ENCODE measurements around the gene TUBB2B.
"Not testable (repeated sequence)": the region's sequence is repeated elsewhere in the genome, so short reads cannot be mapped to it uniquely, and the experiment has no call there.

The TUBB2B gene

DNA sequence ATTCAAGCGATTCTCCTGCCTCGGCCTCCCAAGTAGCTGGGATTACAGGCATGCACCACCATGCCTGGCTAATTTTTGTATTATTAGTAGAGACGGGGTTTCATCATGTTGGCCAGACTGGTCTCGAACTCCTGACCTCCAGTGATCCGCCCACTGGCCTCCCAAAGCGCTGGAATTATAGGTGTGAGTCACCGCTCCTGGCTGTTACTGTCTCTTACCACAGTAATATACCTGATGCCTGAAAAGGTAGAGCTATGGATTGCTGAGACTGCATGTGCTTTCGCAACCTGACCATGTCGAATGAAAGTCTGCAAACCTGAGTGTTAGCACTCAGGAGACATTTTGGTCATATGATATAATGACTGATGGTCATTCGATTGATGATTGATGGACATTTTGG is 38.3 kb downstream of the TUBB2B start:
- DNase-seq: not testable (repeated sequence)

DNA sequence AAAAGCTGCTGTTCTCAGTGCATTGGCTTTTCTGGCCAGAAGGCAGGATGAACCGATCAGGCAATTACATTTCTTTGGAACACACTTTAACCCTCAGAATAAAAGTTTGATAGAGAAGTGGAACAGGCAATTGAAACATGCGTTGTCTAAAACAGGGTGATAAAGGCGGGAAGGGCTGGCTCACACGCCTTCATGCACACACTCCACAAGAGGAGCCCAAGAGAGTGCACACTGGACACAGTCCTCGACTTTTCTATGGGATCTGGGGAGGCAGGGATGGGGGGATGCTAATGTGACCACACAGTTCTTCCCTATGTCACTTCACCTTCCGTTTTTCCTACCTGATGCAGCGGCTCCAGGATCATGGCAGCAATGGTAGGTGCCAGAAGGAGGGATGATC is 39.2 kb downstream of the TUBB2B start:
- DNase-seq: no peak

DNA sequence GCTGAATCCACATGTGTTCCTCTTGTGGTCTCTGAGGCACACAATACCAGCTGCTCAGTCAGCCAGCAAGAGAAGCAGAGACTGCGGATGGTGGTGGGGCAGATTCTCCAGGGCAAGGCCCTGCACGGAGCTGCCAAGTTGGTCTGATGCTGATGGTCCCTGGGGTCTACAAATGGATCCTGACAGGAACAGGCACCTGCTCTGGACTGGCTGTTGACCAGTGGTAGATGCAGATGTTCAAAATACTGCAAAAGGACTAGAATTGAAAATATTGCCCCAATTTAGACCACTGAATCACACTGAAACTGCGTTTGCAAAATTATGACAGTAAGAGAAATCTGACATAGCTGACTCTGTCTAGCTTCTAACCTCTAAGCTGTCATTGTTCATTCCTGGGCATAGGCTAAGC is 40.5 kb downstream of the TUBB2B start:
- DNase-seq: no peak

DNA sequence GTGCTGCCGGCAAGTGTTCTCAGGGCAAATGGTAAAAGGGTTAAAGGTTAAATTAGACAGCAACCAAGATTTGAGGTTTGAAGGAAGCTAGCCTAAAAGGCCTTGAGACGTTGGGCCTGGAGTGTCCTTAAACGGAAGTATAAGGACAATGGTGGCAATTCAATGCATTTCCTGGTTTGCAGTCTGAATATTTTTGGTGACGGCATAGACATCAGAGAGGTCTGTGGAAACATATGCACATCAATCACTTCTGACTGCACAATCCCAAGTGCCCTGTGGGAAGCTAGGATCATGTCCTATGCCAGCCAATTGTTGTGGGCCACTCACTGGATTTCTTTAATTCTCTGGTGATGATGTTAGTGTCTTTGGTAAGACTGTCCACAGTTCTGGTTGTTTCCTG is 44.4 kb downstream of the TUBB2B start:
- no peak for DNase-seq

DNA sequence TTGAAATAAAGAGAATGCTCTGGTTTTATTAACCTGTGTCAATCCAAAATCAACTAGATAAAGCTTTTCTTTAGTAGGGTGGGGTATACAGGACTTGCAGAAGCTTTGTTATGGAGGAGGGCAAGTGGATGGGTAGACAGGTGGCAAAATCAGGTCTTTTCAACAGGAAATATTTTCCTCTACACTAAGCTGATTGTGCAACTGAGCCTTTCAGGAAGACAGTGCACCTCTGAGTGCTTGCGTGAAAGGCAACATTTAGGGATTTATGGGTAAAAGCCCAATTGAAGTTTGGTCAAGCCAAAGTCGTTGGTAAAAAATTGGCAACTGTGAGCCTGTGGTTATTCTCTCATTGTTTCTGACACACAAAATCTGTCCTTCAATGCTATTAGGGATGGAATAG is 46.3 kb downstream of the TUBB2B start:
- no peak for DNase-seq

DNA sequence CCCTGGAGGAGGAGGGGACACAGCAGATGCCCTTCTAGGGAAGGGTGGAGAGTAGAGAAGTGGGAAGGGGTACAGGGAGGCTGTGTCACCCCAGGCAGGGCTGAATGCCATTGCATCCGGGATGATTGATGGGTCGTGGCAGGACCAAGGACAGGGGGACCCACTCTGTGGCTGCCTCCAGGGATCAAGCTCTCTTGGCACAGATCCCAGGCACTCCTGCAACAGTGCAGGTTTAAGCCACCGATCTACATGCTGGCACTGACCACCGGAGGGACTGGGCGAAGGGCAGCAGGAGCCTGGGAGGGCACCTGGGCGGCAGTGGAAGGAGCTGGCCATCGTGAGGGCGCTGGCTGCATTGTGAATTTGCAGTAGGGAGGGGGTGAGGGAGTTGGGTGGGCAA is 47.5 kb downstream of the TUBB2B start:
- not testable (repeated sequence) for DNase-seq

DNA sequence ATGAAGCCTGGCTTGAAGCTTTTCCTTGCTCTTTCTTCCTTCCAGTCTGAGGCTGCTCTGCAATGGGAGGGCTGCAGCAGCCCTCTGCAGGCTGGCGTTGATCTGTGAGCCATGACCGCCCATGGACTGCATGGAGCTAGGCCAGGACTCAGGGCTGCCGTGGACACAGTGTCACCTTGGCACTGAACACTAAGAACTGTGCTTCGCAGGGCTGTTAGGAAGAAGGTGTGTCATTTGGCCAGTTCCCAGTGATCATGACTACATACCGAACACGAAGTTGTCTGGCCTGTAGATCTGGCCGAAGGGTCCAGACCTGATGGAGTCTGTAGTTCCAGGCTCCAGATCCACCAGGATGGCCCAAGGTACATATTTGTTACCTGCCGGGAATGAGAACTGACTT is 48.8 kb downstream of the TUBB2B start:
- not testable (repeated sequence) for DNase-seq

DNA sequence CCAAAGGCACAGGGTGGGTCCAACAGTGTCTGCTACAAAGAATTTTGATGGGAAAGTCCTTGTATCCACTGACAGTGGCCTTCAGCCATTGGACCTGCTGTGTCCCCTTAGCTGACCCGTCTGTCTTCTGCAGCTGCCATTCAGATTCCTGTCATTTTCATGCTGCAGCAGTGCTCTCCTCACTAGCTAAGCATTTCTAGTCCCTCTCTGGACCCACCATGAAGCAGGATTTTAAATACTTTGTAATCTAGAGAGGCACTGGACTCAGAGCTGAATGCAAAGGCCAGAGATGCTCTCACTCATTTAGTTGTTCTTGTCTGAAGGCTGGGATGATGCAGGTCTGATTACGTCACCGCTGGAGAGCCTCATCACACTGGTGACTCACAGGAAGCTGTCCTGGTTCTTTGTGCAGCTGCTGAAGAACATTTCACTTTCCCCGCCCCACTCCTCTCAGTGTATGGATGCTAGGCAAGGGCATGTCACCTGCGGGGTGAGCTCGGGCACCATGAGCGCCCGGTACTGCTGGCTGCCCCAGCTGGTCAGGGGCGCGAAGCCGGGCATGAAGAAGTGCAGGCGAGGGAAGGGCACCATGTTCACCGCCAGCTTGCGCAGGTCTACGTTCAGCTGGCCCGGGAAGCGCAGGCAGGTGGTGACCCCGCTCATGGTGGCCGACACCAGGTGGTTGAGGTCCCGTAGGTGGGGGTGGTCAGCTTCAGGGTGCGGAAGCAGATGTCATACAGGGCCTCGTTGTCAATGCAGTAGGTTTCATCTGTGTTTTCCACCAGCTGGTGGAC is 50.7 kb downstream of the TUBB2B start:
- no peak for DNase-seq

DNA sequence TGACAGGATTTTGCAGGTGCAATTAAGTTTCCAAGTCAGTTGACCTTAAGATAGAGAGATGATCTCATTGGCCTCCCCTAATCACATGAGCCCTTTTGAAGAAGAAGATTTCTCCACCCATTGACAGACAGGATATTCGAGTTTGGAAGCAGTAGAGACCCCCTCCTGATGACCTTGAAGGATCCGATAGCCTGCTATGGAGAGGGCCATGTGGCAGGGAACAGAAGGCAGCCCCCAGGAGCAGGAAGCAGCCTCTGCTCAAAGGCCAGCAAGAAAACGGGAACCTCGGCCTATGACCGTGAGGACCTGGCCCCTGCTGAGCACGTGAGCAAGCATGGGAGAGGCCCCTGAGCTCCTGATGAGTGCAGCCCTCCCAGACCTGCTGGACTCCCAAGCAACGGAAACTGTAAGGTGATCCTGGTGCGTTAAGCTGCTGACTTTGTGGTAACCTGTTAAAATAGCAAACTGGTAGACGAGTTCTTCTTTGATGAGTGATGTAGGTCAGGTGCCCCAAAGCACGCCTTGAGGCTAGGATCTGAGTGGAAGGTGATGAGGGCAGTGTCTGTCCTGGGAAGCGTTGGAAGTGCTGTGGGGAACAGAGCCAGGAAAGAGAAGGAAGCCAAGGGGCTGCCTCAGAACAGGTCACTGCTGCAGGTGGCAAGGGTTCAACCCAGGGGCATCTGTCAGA is 51.6 kb downstream of the TUBB2B start:
- no peak for DNase-seq
